Karpas-422 (cell line): Measurements from ENCODE around the gene SLC26A3. TPM values are rescaled to one million over a fixed set of nuclear protein-coding genes. Genes with fewer than 3 reads are reported as not detected.

Experiments used
- DNase-seq: peaks from one replicate; pipeline ENCODE4 v3.0.0-alpha.2; 2015
- H2AFZ ChIP-seq: fragments of 200-600 bp; sonication (generic); 2 replicates; pipeline ENCODE4 v1.6.1; 2014; ENCODE audit warnings: antibody characterized with exemption, low read length, mixed read lengths
- H3K27ac ChIP-seq: fragments of 200-600 bp; sonication (generic); 2 replicates; pipeline ENCODE4 v1.5.1; 2014; ENCODE audit warnings: mild to moderate bottlenecking, low read length, moderate library complexity
- H3K27me3 ChIP-seq: fragments of 200-600 bp; sonication (generic); 2 replicates; pipeline ENCODE4 v1.6.1; 2014; ENCODE audit warnings: low read length, mixed read lengths
- H3K36me3 ChIP-seq: fragments of 200-600 bp; sonication (generic); 2 replicates; pipeline ENCODE4 v1.6.1; 2014; ENCODE audit warnings: low read length, mixed read lengths; ENCODE audit not compliant: insufficient read depth
- H3K4me1 ChIP-seq: fragments of 200-600 bp; sonication (generic); 2 replicates; pipeline ENCODE4 v1.6.1; 2014; ENCODE audit warnings: mild to moderate bottlenecking, low read length, mixed read lengths
- H3K4me2 ChIP-seq: fragments of 200-600 bp; sonication (generic); 2 replicates; pipeline ENCODE4 v1.6.1; 2014; ENCODE audit warnings: low read length, low read depth, mild to moderate bottlenecking; ENCODE audit not compliant: poor library complexity, severe bottlenecking
- H3K4me3 ChIP-seq: fragments of 200-600 bp; sonication (generic); 2 replicates; pipeline ENCODE4 v1.5.1; 2014; ENCODE audit warnings: mild to moderate bottlenecking, antibody characterized with exemption, low read length, mixed read lengths
- H3K79me2 ChIP-seq: fragments of 200-600 bp; sonication (generic); 2 replicates; pipeline ENCODE4 v1.6.1; 2014; ENCODE audit warnings: mild to moderate bottlenecking, low read length, mixed read lengths
- H3K9ac ChIP-seq: fragments of 200-600 bp; sonication (generic); 2 replicates; pipeline ENCODE4 v1.6.0; 2014; ENCODE audit warnings: low read length
- H3K9me2 ChIP-seq: fragments of 200-600 bp; sonication (generic), shearing (Covaris generic); replicated peaks from 2 replicates; pipeline ENCODE4 v1.6.0; 2014; ENCODE audit warnings: mild to moderate bottlenecking, low read length, moderate library complexity; ENCODE audit not compliant: insufficient read depth
- H3K9me3 ChIP-seq: fragments of 300-700, 200-600 bp; sonication (generic); 2 replicates; pipeline ENCODE4 v1.6.1; 2014; ENCODE audit warnings: low read length, mixed read lengths
- H4K20me1 ChIP-seq: fragments of 200-600 bp; sonication (generic); 2 replicates; pipeline ENCODE4 v1.6.1; 2014; ENCODE audit warnings: mild to moderate bottlenecking, antibody characterized with exemption, low read length, low read depth; ENCODE audit not compliant: insufficient read depth
- total RNA-seq: library from RNA; depleted of rRNA; stranded (reverse); fragments of >200 nt; shearing (Covaris generic); gene quantifications from 2 replicates; pipeline ENCODE4 v1.2.3, GENCODE V29; 2014; ENCODE audit warnings: low replicate concordance

SLC26A3 gene
- total RNA-seq, 1 experiment from 2014 or later, result not detected

DNA sequence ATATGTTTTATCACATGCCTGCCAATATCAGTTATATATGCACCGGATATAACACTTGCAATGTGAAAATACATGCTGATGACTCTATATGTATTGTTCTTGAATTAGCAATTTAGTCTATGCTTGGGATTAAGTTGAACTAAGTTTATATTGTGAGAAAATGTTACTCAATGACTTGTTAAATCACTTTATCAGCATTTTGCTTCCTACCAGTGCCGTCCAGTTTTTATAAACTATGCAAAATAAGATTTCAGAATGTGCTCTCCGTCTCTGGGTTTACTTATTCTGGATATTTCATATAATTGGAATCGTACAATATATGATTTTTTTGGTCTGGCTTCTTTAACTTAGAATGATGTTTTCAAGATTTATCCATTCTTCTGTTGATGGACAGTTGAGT, 25.5 kb upstream of the SLC26A3 start:
- Histone ChIP-seq H3K4me3 (no peak overlapping the region), H3K79me2 (no peaks in the 10 kb centered on the region), H3K27me3 (no peaks in the 10 kb centered on the region), H3K9me2 (no peaks in the 10 kb centered on the region), H3K36me3 (no peaks in the 10 kb centered on the region), H3K9ac (no peak overlapping the region), H2AFZ (no peak overlapping the region), H3K27ac (no peak overlapping the region), H4K20me1 (no peaks in the 10 kb centered on the region), H3K4me1 (no peaks in the 10 kb centered on the region), H3K9me3 (no peaks in the 10 kb centered on the region), H3K4me2 (no peak overlapping the region)
- DNase-seq, result no peak

- no peaks in the 10 kb centered on the region for H3K9me3 ChIP-seq
- no peaks in the 10 kb centered on the region for H3K79me2 ChIP-seq
- no peak overlapping the region for H3K9ac ChIP-seq
- H3K4me1 ChIP-seq, result no peaks in the 10 kb centered on the region
- no peaks in the 10 kb centered on the region for H4K20me1 ChIP-seq
- H3K4me2 ChIP-seq, result no peak overlapping the region
- H3K4me3 ChIP-seq, result no peak overlapping the region
- H3K27ac ChIP-seq, result no peak overlapping the region
- H3K27me3 ChIP-seq, result no peaks in the 10 kb centered on the region
- DNase-seq, result no peak
- no peaks in the 10 kb centered on the region for H3K36me3 ChIP-seq
- H2AFZ ChIP-seq, result no peak overlapping the region
- no peaks in the 10 kb centered on the region for H3K9me2 ChIP-seq
These were observed 24.5 kb upstream of the SLC26A3 start for GRCh38 chr7:107827501-107827900.

- no peaks in the 10 kb centered on the region for H3K79me2 ChIP-seq
- no peaks in the 10 kb centered on the region for H4K20me1 ChIP-seq
- H3K4me1 ChIP-seq, result no peaks in the 10 kb centered on the region
- no peaks in the 10 kb centered on the region for H3K9me2 ChIP-seq
- H3K4me2 ChIP-seq, result no peak overlapping the region
- no peak overlapping the region for H3K27ac ChIP-seq
- H2AFZ ChIP-seq, result no peak overlapping the region
- no peaks in the 10 kb centered on the region for H3K36me3 ChIP-seq
- H3K9me3 ChIP-seq, result no peaks in the 10 kb centered on the region
- no peak overlapping the region for H3K9ac ChIP-seq
- no peaks in the 10 kb centered on the region for H3K27me3 ChIP-seq
- DNase-seq, result no peak
- no peak overlapping the region for H3K4me3 ChIP-seq
These were observed 23.4 kb upstream of the SLC26A3 start for GRCh38 chr7:107826451-107826850.

DNA sequence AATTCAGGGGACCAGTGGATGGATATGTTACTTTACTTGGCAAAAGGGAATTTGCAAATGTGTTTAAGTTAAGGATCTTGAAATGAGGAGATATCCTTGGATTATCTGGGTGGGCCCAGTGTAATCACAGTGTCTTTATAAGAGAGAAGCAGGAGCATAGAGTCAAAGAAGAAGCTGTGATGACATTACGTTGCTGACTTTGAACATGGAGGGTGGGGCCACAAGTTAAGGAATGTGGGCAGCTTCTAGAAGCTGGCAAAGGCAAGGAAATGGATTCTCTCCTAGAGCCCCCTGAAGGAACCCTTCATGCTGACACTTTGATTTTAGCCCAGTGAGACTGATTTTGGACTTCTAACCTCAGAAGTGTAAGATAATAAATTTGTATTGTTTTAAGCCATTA, 21.8 kb upstream of the SLC26A3 start:
- Histone ChIP-seq H3K9ac (no peak overlapping the region), H3K9me3 (no peaks in the 10 kb centered on the region), H2AFZ (no peak overlapping the region), H3K4me1 (no peaks in the 10 kb centered on the region), H3K27ac (no peak overlapping the region), H3K36me3 (no peaks in the 10 kb centered on the region), H3K27me3 (no peaks in the 10 kb centered on the region), H3K4me2 (no peak overlapping the region), H3K79me2 (no peaks in the 10 kb centered on the region), H3K9me2 (no peaks in the 10 kb centered on the region), H4K20me1 (no peaks in the 10 kb centered on the region), H3K4me3 (no peak overlapping the region)
- no peak for DNase-seq

DNA sequence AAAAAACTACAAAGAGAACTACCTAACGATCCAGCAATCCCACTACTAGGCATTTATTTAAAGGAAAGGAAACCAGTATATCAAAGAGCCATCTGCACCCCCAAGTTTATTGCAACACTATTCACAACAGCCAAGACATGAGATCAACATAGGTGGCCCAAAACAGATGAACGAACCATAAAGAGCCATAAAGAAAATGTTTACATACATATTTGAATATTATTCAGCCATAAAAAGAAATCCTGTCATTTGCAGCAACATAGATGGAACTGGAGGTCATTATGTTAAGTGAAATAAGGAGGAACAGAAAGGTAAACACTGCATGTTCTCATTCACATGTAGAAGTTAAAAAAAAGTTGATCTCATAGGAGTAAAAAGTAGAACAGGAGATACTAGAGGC, 15.6 kb upstream of the SLC26A3 start:
- Histone ChIP-seq H3K4me3 (no peak overlapping the region), H3K27ac (no peak overlapping the region), H3K27me3 (no peaks in the 10 kb centered on the region), H2AFZ (no peak overlapping the region), H4K20me1 (no peaks in the 10 kb centered on the region), H3K4me2 (no peak overlapping the region), H3K9me2 (no peaks in the 10 kb centered on the region), H3K9me3 (no peaks in the 10 kb centered on the region), H3K79me2 (no peaks in the 10 kb centered on the region), H3K4me1 (no peaks in the 10 kb centered on the region), H3K9ac (no peak overlapping the region), H3K36me3 (no peaks in the 10 kb centered on the region)
- no peak for DNase-seq

- DNase-seq, result no peak
- no peaks in the 10 kb centered on the region for H3K9me3 ChIP-seq
- H3K79me2 ChIP-seq, result no peaks in the 10 kb centered on the region
- no peaks in the 10 kb centered on the region for H3K27me3 ChIP-seq
- H3K4me2 ChIP-seq, result no peak overlapping the region
- no peak overlapping the region for H3K27ac ChIP-seq
- no peaks in the 10 kb centered on the region for H4K20me1 ChIP-seq
- no peak overlapping the region for H3K4me3 ChIP-seq
- no peaks in the 10 kb centered on the region for H3K9me2 ChIP-seq
- no peaks in the 10 kb centered on the region for H3K36me3 ChIP-seq
- H3K4me1 ChIP-seq, result no peaks in the 10 kb centered on the region
- no peak overlapping the region for H2AFZ ChIP-seq
- no peak overlapping the region for H3K9ac ChIP-seq
These were observed 13.1 kb upstream of the SLC26A3 start for GRCh38 chr7:107816011-107816566.

DNA sequence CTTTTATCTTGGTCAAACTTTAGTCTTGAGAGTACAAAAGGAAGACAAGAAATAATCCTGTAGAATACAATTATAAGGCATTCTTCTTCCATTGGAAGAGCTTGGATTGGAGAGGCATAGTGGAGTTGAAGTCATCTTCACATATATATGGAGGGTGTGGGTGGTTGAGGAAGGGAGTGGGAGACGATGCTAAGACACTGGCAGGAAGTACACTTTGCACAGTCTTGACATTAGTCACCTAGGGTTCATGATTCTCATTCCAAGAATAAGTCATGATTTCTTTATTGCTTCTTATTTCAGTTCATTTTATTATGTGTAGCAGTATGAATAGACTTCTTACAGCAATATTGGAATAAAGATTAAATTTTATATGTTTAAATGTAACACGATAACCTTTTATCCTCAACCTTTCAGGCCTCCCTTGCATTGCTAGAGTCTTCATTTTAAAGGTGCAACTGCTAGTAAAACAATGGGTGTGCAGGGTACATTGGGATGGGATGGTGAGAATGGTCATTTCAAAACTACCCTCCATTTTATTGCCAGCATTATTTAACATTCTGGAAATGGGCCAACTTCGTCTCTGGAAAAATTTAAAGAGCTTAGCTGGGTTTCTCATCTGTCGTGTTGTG, 12.3 kb upstream of the SLC26A3 start:
- no peak overlapping the region for H3K9ac ChIP-seq
- H3K4me3 ChIP-seq, result no peak overlapping the region
- H2AFZ ChIP-seq, result no peak overlapping the region
- no peaks in the 10 kb centered on the region for H3K9me2 ChIP-seq
- DNase-seq, result no peak
- no peaks in the 10 kb centered on the region for H3K9me3 ChIP-seq
- H3K4me1 ChIP-seq, result no peaks in the 10 kb centered on the region
- no peaks in the 10 kb centered on the region for H4K20me1 ChIP-seq
- no peak overlapping the region for H3K4me2 ChIP-seq
- H3K27me3 ChIP-seq, result no peaks in the 10 kb centered on the region
- H3K36me3 ChIP-seq, result no peaks in the 10 kb centered on the region
- H3K79me2 ChIP-seq, result no peaks in the 10 kb centered on the region
- no peak overlapping the region for H3K27ac ChIP-seq

DNA sequence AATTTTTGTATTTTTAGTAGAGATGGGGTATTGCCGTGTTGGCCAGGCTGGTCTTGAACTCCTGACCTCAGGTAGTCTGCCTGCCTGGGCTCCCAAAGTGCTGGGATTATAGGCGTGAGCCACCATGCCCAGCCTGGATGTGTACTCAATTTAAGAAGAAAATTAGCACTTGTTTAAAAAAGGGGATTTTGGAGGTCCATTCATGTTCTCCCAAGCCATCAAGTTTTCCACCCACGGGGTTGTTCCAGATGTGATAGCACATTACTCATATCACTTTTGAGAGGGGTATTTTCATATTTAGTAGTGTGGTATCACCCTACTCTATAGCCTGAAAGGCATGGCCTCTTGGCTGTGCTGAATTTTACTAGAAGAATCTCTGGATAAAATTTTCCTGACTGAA, 10.5 kb upstream of the SLC26A3 start:
- no peaks in the 10 kb centered on the region for H4K20me1 ChIP-seq
- H3K9me3 ChIP-seq, result no peaks in the 10 kb centered on the region
- no peak overlapping the region for H3K4me2 ChIP-seq
- no peak overlapping the region for H2AFZ ChIP-seq
- H3K79me2 ChIP-seq, result no peaks in the 10 kb centered on the region
- no peaks in the 10 kb centered on the region for H3K27me3 ChIP-seq
- no peak overlapping the region for H3K9ac ChIP-seq
- no peaks in the 10 kb centered on the region for H3K36me3 ChIP-seq
- H3K9me2 ChIP-seq, result no peaks in the 10 kb centered on the region
- no peak for DNase-seq
- H3K4me3 ChIP-seq, result no peak overlapping the region
- no peaks in the 10 kb centered on the region for H3K4me1 ChIP-seq
- H3K27ac ChIP-seq, result no peak overlapping the region
